Common myeloid progenitor, CD34-positive (primary cell): ENCODE measurements around the gene NFYC.

Experiments
- CTCF ChIA-PET: fragments of 350-600 bp; sonication (Branson Sonifier 250); formaldehyde crosslinking; loops from one replicate; lab custom pipeline; 2021; ENCODE audit warnings: antibody characterized with exemption; lab: Charles Lee
- POLR2A ChIA-PET: fragments of 350-600 bp; sonication (Branson Sonifier 250); formaldehyde crosslinking; loops from one replicate; lab custom pipeline; 2021; ENCODE audit warnings: antibody characterized with exemption; lab: Charles Lee
- DNase-seq, 3 donors: peaks; one replicate each; pipeline versions ENCODE4 v3.0.0 to v3.0.0-alpha.2; 2013
- H3K27ac ChIP-seq, 2 experiments: 1 replicate in 1 of 2; 2 replicates in 1 of 2; pipeline ENCODE4 v1.7.0; 2013; ENCODE audit warnings: inconsistent platforms in 2 of 2, low read length in 2 of 2, mild to moderate bottlenecking in 2 of 2, low read depth in 1 of 2, moderate library complexity in 1 of 2; ENCODE audit not compliant: severe bottlenecking in 2 of 2, insufficient read depth in 1 of 2, poor library complexity in 1 of 2
- H3K27me3 ChIP-seq, 5 experiments: replicated peaks in 2 of 5; 1 replicate in 3 of 5; 2 replicates in 2 of 5; pipeline versions ENCODE4 v1.6.1 to v1.7.0; 2013; ENCODE audit warnings: low read length in 4 of 5, mild to moderate bottlenecking in 2 of 5, moderate library complexity in 2 of 5, inconsistent platforms in 1 of 5; ENCODE audit not compliant: insufficient read depth in 5 of 5, control insufficient read depth in 4 of 5
- H3K36me3 ChIP-seq, 4 experiments: 1 replicate in 2 of 4; 2 replicates in 2 of 4; pipeline versions ENCODE4 v1.6.1 to v1.7.0; 2013; ENCODE audit warnings: low read length in 3 of 4, control low read depth in 1 of 4, mild to moderate bottlenecking in 1 of 4; ENCODE audit not compliant: control insufficient read depth in 4 of 4, insufficient read depth in 4 of 4
- H3K4me1 ChIP-seq, 4 experiments: 1 replicate in 3 of 4; 2 replicates in 1 of 4; pipeline versions ENCODE4 v1.6.1 to v1.7.1; 2013; ENCODE audit warnings: low read length in 3 of 4, mild to moderate bottlenecking in 3 of 4, control low read depth in 1 of 4, inconsistent platforms in 1 of 4, moderate library complexity in 1 of 4; ENCODE audit not compliant: control insufficient read depth in 4 of 4, insufficient read depth in 4 of 4; ENCODE audit errors: control extremely low read depth in 1 of 4
- H3K4me3 ChIP-seq, 7 experiments: 1 replicate in 4 of 7; 2 replicates in 3 of 7; pipeline versions ENCODE4 v1.5.1 to v1.7.0; 2013; ENCODE audit warnings: mild to moderate bottlenecking in 7 of 7, low read length in 6 of 7, moderate library complexity in 6 of 7, inconsistent platforms in 2 of 7, low read depth in 2 of 7, control low read depth in 1 of 7; ENCODE audit not compliant: insufficient read depth in 4 of 7, control insufficient read depth in 1 of 7; ENCODE audit errors: extremely low read depth in 1 of 7
- H3K9me3 ChIP-seq, 5 experiments: 1 replicate in 4 of 5; 2 replicates in 1 of 5; pipeline versions ENCODE4 v1.6.1 to v1.7.1; 2013; ENCODE audit warnings: low read length in 4 of 5, mild to moderate bottlenecking in 2 of 5, inconsistent platforms in 1 of 5, low read depth in 1 of 5, moderate library complexity in 1 of 5; ENCODE audit not compliant: control insufficient read depth in 4 of 5, insufficient read depth in 2 of 5; ENCODE audit errors: control extremely low read depth in 1 of 5
- WGBS: methylation state at CpG from one replicate; pipeline ENCODE4 v1.1.5; 2013; ENCODE audit not compliant: insufficient coverage; 5-methylcytosine and 5-hydroxymethylcytosine counted together

NFYC gene

GRCh38 chr1:40798366-40799281 lies 107.1 kb downstream of the NFYC start:
- H3K27ac ChIP-seq: no peak overlapping the region
- DNase-seq: peak in 2 of 3 donors; percentile 33 to 63
- H3K36me3 ChIP-seq: no peaks in the 10 kb centered on the region
- H3K4me1 ChIP-seq: peaks cover 4 to 74% (median 50%) of the 10 kb centered on the region in 4 experiments
- no peak overlapping the region for H3K4me3 ChIP-seq
- CTCF ChIA-PET: interaction anchor here (0.6 to 9.8 kb wide), 8 partner anchors 10 to 52 kb away, joined by 3 to 71 read pairs (median 4); no protein-coding TSS in a partner anchor
- no peaks in the 10 kb centered on the region for H3K27me3 ChIP-seq
- WGBS: 96% methylated on average over 7 of the region's 8 CpGs
- POLR2A ChIA-PET: interaction anchor here (0.6 to 0.9 kb wide), 2 partner anchors 108 to 556 kb away, joined by 3 to 4 read pairs; no protein-coding TSS in a partner anchor
- H3K9me3 ChIP-seq: no peaks in the 10 kb centered on the region

- no peaks in the 10 kb centered on the region for H3K9me3 ChIP-seq
- H3K27ac ChIP-seq: peak overlapping the region; percentile 10 to 17
- DNase-seq: peak in 2 of 3 donors; percentile 47 to 66
- POLR2A ChIA-PET: interaction anchor here (0.6 to 0.9 kb wide), 2 partner anchors 109 to 556 kb away, joined by 3 to 4 read pairs; no protein-coding TSS in a partner anchor
- 36% methylated on average over 5 of the region's 9 CpGs for WGBS
- CTCF ChIA-PET: interaction anchor here (0.9 to 9.8 kb wide), 4 partner anchors 12 to 50 kb away, joined by 3 to 71 read pairs (median 4); no protein-coding TSS in a partner anchor
- H3K36me3 ChIP-seq: no peaks in the 10 kb centered on the region
- peaks cover 4 to 79% (median 55%) of the 10 kb centered on the region in 4 experiments for H3K4me1 ChIP-seq
- H3K4me3 ChIP-seq: no peak overlapping the region
- no peaks in the 10 kb centered on the region for H3K27me3 ChIP-seq
Measured at GRCh38 chr1:40799351-40799867, 107.9 kb downstream of the NFYC start.

- POLR2A ChIA-PET: interaction anchor here (1.0 kb wide), 1 partner anchor 43 kb away, joined by 3 read pairs; no protein-coding TSS in a partner anchor
Measured at GRCh38 chr1:40801742-40802077, 110.2 kb downstream of the NFYC start.

GRCh38 chr1:40802078-40802741 lies 110.7 kb downstream of the NFYC start:
- peaks cover 4 to 63% (median 46%) of the 10 kb centered on the region in 4 experiments for H3K4me1 ChIP-seq
- ChIA-PET POLR2A (interaction anchor here (1.0 kb wide), 1 partner anchor 43 kb away, joined by 3 read pairs; no protein-coding TSS in a partner anchor), CTCF (interaction anchor here (9.8 kb wide), 1 partner anchor 29 kb away, joined by 71 read pairs; no protein-coding TSS in a partner anchor)
- no peaks in the 10 kb centered on the region for H3K27me3 ChIP-seq
- peak overlapping the region in 1 of 2 experiments; percentile 40 for H3K27ac ChIP-seq
- WGBS: under 1% methylated on average over 37 of the region's 56 CpGs
- DNase-seq: peak; percentile 87 to 93 (median 90)
- H3K4me3 ChIP-seq: peak overlapping the region; percentile 6 to 78 (median 53)
- H3K36me3 ChIP-seq: no peaks in the 10 kb centered on the region
- no peaks in the 10 kb centered on the region for H3K9me3 ChIP-seq

More at GRCh38 chr1:40801742-40802077, 110.2 kb downstream of the NFYC start:
- no peak overlapping the region for H3K27ac ChIP-seq
- no peak for DNase-seq
- no peaks in the 10 kb centered on the region for H3K36me3 ChIP-seq
- 83% methylated on average over 1 of the region's 3 CpGs for WGBS
- no peaks in the 10 kb centered on the region for H3K9me3 ChIP-seq
- H3K27me3 ChIP-seq: no peaks in the 10 kb centered on the region
- H3K4me1 ChIP-seq: peaks cover 4 to 67% (median 48%) of the 10 kb centered on the region in 4 experiments
- peak overlapping the region in 6 of 7 experiments; percentile 39 to 78 (median 58) for H3K4me3 ChIP-seq
- CTCF ChIA-PET: interaction anchor here (9.8 kb wide), 1 partner anchor 28 kb away, joined by 71 read pairs; no protein-coding TSS in a partner anchor

- DNase-seq: peak in 2 of 3 donors; percentile 56 to 66
- ChIA-PET POLR2A (no interaction called here), CTCF (interaction anchor here (1.0 to 1.2 kb wide), 2 partner anchors 28 to 43 kb away, joined by 3 to 4 read pairs; no protein-coding TSS in a partner anchor)
- Histone ChIP-seq H3K36me3 (no peaks in the 10 kb centered on the region), H3K4me3 (peak overlapping the region in 3 of 7 experiments; percentile 19 to 58 (median 25)), H3K27ac (peak overlapping the region in 1 of 2 experiments; percentile 40), H3K27me3 (no peaks in the 10 kb centered on the region), H3K9me3 (no peaks in the 10 kb centered on the region), H3K4me1 (peaks cover 4 to 58% (median 41%) of the 10 kb centered on the region in 4 experiments)
- WGBS: 33% methylated on average over 2 of the region's 4 CpGs
Measured at GRCh38 chr1:40802742-40803113, 111.2 kb downstream of the NFYC start.

GRCh38 chr1:40803447-40803846 lies 111.9 kb downstream of the NFYC start:
- no peak overlapping the region for H3K27ac ChIP-seq
- CTCF ChIA-PET: interaction anchor here (0.7 to 1.8 kb wide), 4 partner anchors 12 to 43 kb away, joined by 3 to 6 read pairs (median 4); no protein-coding TSS in a partner anchor
- POLR2A ChIA-PET: no interaction called here
- no peaks in the 10 kb centered on the region for H3K27me3 ChIP-seq
- no peak for DNase-seq
- no peaks in the 10 kb centered on the region for H3K9me3 ChIP-seq
- no peak overlapping the region for H3K4me3 ChIP-seq
- H3K36me3 ChIP-seq: no peaks in the 10 kb centered on the region
- 100% methylated on average over 3 of the region's 3 CpGs for WGBS
- H3K4me1 ChIP-seq: peaks cover 4 to 55% (median 40%) of the 10 kb centered on the region in 4 experiments
